GM18517 (cell line): Measurements from ENCODE around the gene OR2AG1.

Source experiments
- ATAC-seq: cut with Tn5 transposase; IDR thresholded peaks from one replicate; pipeline ENCODE4 v1.9.1; 2021; ENCODE audit warnings: mild to moderate bottlenecking, moderate library complexity; ENCODE audit not compliant: unreplicated experiment

The OR2AG1 gene, protein sequence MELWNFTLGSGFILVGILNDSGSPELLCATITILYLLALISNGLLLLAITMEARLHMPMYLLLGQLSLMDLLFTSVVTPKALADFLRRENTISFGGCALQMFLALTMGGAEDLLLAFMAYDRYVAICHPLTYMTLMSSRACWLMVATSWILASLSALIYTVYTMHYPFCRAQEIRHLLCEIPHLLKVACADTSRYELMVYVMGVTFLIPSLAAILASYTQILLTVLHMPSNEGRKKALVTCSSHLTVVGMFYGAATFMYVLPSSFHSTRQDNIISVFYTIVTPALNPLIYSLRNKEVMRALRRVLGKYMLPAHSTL

GRCh38 chr11:6782720-6783119, at the start of gene OR2AG1:
OR2AG1 (plus strand) TSS chr11:6783020; CDS start chr11:6785038, 2,018 bp downstream.
- no peak for ATAC-seq

- no peak for ATAC-seq
Observed at GRCh38 chr11:6733326-6734275, 49.2 kb upstream of the OR2AG1 start.

DNA sequence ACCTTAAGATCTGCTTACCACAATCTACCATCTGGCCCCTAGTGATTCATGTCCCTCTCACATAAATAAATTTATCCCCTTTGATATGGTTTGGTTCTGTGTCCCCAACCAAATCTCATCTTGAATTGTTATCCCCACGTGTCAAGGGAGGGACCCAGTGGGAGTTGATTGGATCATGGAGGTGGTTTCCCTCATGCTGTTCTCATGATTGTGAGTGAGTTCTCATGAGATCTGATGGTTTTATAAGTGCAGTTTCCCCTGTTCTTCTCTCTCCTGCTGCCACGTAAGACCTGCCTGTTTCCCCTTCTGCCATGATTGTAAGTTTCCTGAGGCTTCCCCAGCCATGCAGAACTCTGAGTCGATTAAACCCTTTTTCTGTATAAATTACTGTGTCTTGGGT, 48.2 kb upstream of the OR2AG1 start:
- no peak for ATAC-seq

GRCh38 chr11:6735306-6735705, 47.5 kb upstream of the OR2AG1 start:
- no peak for ATAC-seq

DNA sequence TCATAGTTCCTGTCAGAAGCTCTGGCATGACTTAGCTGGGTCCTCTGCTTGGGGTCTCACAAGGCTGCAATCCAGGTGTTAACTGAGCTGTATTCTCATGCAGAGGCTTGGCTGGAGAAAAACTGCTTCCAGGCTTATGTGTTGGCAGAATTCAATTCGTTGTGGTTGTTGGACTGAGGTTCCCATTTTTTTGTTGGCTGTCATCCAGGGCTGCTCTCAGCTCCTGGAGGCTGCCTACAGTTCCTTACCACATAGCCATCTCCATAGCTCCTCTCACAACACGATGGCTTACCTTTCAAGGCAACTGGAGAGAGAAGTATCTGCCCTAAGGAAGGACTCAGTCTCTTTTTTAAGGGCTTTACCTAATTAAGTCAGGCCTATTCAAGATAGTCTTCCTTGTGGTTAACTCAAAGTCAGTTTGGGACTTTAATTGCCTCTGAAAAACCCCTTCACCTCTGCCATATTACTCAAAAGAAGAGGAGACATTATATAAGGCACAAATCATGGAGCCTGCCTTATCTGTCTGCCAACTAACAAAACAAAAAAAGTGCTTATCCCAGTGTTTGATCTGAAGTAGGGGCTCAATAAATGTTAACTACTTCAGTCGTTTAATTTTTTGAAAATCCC, 46.2 kb upstream of the OR2AG1 start:
- ATAC-seq, result no peak

DNA sequence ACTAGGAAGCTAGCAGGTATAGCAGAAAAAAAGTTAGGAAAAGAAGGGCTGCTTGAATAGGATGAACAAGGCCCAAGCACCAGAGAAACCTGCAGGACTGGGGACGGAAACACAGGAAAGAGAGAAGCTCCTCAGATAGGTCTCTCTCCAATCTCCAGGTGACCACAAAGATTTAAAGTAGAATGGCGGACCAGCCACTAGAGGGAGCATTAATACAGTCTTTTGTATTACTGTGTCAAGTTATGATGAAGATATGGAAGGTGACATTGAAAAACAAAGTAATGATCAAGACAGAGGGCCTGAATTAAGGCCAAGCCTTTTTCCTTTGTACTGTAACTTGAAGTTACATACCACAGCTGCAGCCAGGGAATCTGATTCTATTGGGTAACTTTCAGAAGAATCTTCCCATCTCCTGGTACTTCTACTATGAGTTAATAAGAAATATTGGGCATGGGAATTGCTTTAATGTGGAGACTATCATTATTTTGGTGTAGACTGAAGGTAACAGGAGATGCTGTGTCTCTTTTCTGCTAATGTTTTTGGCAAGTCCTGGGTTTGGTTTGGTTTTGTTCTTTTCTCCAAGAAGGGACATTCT, 44.9 kb upstream of the OR2AG1 start:
- peak; percentile 93 for ATAC-seq

DNA sequence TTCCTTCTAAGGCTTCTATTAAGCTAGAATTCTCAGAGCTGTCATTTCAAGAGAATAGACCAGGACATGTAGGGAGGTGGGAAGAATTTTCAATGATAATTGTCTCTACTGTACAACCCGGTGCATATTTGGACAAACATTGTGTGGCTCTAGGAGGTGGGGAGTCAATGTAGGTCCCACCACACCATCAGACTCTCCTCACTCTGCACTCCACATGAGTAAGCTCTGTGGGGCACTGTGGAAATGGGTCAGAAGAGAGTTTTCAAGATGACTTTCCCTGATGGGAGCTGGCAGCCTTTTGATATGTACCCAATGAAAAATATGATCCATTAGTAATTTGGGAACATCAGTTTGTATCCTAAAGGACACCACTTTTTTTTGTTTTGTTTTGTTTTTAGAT, 44.2 kb upstream of the OR2AG1 start:
- no peak for ATAC-seq

- ATAC-seq, result no peak
Observed at GRCh38 chr11:6742260-6742659, 40.6 kb upstream of the OR2AG1 start.

DNA sequence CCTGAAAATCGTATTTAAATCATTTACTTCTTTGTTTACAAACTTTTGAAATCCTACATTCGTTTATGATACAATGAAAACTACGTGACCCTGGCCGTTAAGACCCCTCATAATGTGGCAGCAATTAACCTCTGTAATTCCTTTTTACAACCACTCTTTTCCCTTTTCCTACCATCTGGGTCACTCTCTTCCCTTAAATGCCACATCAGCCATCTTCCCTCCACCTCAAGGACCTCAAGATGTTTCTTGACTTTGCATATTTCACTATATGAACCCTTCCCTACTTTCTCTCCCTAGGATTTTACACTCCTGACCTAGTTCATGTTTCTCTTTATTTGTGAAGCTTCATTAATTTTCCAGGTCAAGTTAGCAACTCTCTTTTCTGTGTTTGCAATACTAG, 37.8 kb upstream of the OR2AG1 start:
- no peak for ATAC-seq

GRCh38 chr11:6745465-6746015, 37.3 kb upstream of the OR2AG1 start:
- peak; percentile 66 for ATAC-seq

- peak; percentile 90 for ATAC-seq
Observed at GRCh38 chr11:6746086-6746618, 36.7 kb upstream of the OR2AG1 start.

GRCh38 chr11:6746626-6747025, 36.2 kb upstream of the OR2AG1 start:
- ATAC-seq, result no peak

DNA sequence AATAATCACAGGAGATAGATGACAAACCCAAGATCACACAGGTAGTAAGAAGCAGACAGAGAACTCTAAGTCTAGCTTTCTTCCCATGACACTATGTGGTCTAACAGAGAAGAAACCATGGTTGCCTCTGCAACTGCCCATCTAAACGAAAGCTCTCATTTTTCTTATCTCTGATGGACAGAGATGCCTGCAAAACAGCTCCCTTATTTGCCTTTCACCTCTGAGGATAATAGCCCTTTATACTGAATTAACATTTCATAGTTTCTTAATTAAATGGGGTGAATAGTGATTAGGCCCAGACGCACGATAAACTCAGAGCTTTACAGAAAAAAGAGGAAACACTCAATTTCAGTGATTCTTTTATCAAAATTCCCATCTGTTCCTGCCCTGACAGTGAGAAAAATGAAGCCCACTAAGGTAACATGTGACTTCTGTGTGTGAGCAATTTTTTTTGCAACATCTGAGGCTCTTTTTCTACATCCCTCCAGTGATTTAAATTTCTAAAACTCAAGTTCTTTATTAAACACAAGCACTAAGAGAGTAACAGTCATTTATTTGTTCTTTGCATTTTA, 35.6 kb upstream of the OR2AG1 start:
- no peak for ATAC-seq

GRCh38 chr11:6755303-6755952, 27.4 kb upstream of the OR2AG1 start:
- ATAC-seq, result peak; percentile 45

- no peak for ATAC-seq
Observed at GRCh38 chr11:6755953-6756347, 26.9 kb upstream of the OR2AG1 start.

DNA sequence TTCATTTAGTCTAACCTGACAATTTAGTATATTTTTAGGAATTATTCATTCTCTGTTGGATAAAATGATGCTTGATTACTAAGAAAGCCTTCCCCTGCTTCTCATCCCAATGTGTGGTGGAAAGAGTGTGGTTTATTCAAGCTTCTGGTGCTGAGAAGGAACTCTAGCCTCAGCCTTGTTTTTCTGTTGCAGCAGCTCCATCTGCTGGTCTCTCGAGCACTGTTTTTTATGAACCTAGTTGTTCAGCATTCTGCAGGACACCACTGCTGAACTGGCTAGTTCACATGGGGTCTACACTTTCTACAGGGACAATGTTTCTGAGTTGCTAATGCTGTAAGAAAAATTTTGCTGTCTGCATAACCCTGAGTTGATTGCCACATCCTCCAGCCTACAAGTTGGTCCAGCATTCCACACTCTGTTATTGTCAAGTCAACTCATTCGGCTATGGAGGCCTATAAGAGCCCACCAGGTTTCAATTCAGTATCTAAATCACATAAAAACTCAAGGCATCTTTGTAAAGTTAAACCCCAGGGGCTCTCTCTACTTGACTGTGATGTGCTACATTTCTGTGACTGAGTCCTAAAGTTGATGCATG, 25.4 kb upstream of the OR2AG1 start:
- ATAC-seq, result peak; percentile 81

DNA sequence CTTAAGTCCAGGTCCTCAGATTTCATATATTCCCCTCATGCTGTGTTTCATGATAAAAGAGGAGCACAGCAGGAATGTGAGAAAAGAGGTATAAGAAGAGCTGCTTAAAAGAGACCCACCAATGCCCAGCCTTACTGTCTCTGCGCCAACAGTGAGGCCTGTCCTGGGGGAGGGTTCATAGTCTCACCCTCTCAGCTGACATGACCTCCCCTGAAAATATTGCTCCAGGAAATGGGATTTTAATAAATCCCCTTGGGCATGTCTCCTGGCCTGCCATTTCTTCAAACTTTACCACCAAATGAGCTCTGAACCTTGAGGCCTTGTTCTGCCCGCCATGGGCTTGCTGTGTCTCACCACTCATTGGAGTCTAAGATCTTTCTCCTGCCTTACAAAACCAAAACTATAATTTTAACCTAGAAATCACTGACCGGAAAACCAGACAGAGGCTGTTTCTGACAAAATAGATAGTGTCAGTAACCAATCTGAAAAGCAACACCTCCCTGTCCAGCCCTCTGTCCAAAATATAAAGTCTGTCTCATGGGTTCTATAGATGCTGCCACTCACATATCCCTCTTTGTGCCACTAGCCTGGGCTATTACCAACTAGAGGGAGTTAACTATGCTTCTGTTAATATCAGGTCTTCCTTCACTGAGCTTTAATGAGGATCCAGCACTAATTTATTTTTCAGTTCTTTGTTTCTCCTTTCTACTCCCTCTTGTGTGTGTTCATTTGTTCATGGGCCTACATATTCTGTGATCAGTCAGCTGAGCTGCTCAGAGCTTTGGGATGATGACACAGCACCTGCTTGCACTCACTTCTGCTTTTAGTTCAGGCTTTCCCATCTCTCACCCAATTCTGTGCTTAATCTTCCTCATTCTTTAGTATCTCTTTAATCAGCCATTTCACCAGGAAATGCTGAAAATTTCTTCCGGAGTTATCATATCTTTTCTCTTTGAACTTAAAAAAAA, 10.6 kb upstream of the OR2AG1 start, which contains the start of gene OR2AG2:
Gene OR2AG2, minus strand, starts transcription at position 51 of the 968 bp plus-strand sequence. CDS start 3,019 bp downstream, outside the sequence.
- peak; percentile 93 for ATAC-seq

DNA sequence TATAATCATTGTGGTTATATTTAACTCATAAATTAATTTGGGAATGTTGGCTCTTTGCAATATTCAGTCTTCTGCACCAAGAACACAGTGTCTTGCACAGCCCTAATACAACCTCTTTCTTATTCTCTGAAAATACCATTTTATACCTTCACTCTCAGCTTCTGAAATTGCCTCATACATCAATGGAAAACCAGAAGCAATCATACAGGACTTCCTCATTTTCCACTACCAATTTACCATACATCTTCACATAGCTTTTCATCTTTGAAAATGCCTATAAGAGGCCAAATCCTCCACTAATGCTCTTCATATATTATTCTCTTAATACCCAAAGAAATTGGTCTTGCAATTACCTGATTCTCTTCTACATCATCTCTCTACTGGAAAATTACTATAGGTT, 4.3 kb upstream of the OR2AG1 start:
- ATAC-seq, result no peak
